K562 treated with DMSO at 1 percent for 4 hours (cell line): Measurements from ENCODE around the gene BIRC5. TPM values are rescaled to one million over a fixed set of nuclear protein-coding genes. Genes with fewer than 3 reads are reported as not detected.

Experiments used
- total RNA-seq: library from RNA; unstranded; fragments of 300-600 nt; gene quantifications from 2 replicates; pipeline ENCODE4 v1.2.3, GENCODE V29; 2022; ENCODE audit not compliant: insufficient read depth

BIRC5 gene
- 77.0 and 79.1 TPM in 2 replicates for total RNA-seq

DNA sequence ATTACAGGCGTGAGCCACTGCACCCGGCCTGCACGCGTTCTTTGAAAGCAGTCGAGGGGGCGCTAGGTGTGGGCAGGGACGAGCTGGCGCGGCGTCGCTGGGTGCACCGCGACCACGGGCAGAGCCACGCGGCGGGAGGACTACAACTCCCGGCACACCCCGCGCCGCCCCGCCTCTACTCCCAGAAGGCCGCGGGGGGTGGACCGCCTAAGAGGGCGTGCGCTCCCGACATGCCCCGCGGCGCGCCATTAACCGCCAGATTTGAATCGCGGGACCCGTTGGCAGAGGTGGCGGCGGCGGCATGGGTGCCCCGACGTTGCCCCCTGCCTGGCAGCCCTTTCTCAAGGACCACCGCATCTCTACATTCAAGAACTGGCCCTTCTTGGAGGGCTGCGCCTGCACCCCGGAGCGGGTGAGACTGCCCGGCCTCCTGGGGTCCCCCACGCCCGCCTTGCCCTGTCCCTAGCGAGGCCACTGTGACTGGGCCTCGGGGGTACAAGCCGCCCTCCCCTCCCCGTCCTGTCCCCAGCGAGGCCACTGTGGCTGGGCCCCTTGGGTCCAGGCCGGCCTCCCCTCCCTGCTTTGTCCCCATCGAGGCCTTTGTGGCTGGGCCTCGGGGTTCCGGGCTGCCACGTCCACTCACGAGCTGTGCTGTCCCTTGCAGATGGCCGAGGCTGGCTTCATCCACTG lies at the start of gene BIRC5:
BIRC5 (plus strand) TSS at position 238 of the 690 bp plus-strand sequence; CDS start at position 302, 64 bp downstream.

DNA sequence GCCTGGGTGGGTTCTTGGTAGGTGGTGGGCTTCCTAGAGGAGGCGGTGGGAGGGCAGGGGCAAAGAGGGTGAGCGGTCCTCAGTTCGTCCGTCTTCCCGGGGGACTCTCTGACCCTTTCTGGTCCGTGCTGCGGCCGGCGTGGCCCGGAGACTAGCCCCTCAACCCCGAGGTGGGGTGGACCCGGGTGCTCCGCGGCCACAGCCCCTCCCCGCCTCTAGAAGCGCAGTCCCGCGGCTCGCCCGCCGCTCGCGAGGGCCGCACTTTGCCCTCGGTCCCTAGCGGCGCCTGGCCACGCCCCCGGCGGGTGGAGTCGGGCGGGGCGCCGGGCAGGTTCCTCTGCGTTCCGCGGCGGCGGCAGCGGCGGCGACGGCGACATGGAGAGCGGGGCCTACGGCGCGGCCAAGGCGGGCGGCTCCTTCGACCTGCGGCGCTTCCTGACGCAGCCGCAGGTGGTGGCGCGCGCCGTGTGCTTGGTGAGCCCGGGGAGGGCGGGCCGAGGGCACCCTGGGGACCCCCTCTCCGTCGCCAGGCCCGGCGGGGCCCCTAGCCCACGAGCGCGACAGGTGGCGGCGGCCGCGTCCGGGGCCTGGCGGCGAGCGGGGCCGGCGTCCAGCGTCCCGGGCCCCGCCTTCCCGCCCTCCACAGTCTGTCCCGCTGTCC lies 45.7 kb upstream of the BIRC5 start, which contains the start of gene SYNGR2:
SYNGR2 (plus strand) TSS at position 340 of the 661 bp plus-strand sequence; CDS start at position 376, 36 bp downstream.

DNA sequence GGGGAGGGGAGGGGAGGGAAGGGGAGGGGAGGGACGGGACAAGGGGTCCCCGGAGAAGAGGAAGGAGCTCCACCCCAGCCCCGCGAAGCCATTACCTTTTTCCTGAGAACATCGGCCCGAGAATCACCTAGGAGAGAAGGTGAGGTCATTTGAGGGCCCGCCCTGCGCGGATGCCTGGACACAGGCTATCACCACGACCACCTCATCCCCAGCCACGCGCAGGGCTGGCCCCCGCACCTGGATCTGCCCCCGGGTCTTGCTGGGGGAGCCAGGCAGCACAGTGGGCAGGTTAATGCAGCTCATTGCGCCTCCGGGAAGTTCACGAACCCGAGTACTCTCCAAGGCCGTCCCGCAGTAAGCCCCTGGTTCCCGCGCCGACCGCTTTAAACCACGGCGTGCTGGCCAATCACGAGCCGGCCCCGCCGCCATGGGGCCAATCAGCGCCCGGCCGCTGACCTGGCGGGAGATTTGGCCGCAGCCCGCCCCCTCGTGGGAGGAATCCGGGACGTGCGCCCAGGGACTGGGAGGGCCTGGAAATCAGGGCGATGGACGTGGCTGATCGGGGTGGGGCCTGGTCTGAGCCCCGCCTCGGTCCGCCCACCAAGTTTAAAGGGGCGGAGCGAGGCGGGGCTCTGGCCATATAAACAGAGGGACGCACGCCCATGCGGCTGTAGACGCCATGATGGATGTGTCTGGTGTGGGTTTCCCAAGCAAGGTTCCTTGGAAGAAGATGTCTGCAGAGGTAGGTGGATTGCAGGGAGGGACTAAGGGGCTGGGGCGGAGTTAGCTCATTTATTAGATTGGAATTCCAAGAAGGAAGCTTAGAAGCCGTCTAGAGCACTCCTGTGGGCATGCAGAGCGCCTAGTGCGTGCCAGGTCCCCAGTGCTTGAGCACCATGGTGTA lies 27.1 kb upstream of the BIRC5 start, which contains the start of the genes AFMID and TK1:
AFMID (plus strand) TSS at position 671 of the 904 bp plus-strand sequence; CDS start at position 680, 9 bp downstream.
TK1 (minus strand) TSS at position 361 of the 904 bp plus-strand sequence; CDS start at position 303, 58 bp downstream.

DNA sequence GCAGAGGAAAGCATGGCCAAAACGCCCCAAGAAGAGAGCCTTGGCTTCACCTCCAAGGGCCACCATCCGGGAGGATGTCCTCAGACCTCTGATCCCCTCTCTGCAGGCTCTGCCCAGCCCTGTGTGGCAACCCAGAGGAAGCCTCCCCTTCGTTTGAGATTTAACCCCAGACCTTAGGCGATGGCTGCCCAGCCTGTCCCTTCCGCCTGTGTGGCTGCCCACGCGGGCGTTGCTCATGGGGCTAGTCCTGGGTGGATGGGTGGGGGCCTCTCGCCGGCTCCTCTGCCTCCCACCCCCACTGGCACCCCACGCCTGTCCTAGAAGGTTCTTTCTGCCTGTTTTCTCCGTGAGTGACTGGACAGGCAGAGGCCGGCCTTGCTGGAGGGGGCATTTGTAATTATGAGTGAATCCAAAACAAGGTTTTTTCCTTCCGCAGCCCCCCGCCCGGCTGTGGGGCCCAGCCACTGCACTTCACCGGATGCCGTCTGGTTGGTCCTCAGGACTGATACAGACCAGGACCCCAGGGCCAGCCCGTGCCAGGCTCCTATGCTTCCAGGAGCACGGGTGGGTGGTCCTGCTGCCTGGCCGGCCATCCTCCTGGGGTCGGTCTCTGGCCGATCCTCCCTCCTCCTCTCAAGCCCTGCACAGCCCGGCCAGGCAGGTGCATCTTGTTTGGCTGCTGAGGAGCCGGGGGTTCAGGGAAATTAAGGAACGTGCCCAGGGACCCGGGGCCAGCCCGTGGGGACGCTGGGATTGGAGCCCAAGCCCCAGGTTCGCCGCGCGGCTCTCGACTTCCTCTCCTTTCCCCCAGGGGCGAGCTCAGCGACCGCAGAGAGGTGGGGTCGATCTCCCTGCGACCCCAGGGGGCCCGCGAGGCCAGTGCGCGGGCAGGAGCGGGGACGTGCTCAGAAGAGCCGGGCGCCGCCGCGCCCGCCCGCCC lies 17.2 kb downstream of the BIRC5 start, which contains the start of gene TMEM235:
TMEM235 (plus strand) TSS at position 636 of the 940 bp plus-strand sequence. CDS start 393 bp downstream, outside the sequence.

Other genes with a start within 250 kb of the BIRC5 start
- 122 and 137 TPM in 2 replicates for gene TMC6, start 85.5 kb upstream of the BIRC5 start, total RNA-seq
- 2.2 and 2.9 TPM in 2 replicates for gene TMC8, start 83.5 kb upstream of the BIRC5 start, total RNA-seq
- 3.4 and 4.2 TPM in 2 replicates for gene C17orf99, start 67.9 kb upstream of the BIRC5 start, total RNA-seq
- 121 and 125 TPM in 2 replicates for gene SYNGR2, start 45.7 kb upstream of the BIRC5 start, total RNA-seq
- 368 and 374 TPM in 2 replicates for gene TK1, start 27.2 kb upstream of the BIRC5 start, total RNA-seq
- 57.0 and 66.8 TPM in 2 replicates for gene AFMID, start 26.9 kb upstream of the BIRC5 start, total RNA-seq
- gene TMEM235, start 17.4 kb downstream of the BIRC5 start, total RNA-seq, result not detected in 2 replicates
- 8.5 and 13.2 TPM in 2 replicates for gene SOCS3, start 145.8 kb downstream of the BIRC5 start, total RNA-seq
- 26.9 and 36.2 TPM in 2 replicates for gene PGS1, start 164.4 kb downstream of the BIRC5 start, total RNA-seq